GM10847 (cell line): ENCODE results near the gene EDNRA.

Experiments
- POLR2A ChIP-seq: IDR thresholded peaks from 2 replicates; pipeline ENCODE4 v1.6.1; 2011; ENCODE audit not compliant: insufficient read length; ENCODE audit errors: extremely low read depth

The EDNRA gene

DNA sequence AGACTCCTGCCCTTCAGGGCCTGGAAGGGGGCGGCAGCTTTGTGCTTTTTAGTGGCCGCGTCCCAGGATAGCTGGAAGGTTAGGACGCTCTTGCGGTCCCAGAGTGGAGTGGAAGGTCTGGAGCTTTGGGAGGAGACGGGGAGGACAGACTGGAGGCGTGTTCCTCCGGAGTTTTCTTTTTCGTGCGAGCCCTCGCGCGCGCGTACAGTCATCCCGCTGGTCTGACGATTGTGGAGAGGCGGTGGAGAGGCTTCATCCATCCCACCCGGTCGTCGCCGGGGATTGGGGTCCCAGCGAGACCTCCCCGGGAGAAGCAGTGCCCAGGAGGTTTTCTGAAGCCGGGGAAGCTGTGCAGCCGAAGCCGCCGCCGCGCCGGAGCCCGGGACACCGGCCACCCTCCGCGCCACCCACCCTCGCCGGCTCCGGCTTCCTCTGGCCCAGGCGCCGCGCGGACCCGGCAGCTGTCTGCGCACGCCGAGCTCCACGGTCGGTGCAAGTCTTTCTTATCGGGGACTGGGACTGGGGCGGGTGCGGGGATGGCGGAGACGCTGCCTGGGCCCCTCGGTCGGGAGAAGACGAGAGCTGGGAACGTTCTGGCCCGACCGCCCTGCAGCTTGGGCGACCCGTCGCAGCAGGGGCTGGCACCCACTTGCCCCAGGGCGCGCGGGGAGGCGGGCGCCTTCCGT lies at the start of gene EDNRA:
Gene EDNRA (plus strand): TSS at position 207 of the 686 bp plus-strand sequence. CDS start 4,585 bp downstream, outside the sequence.
- TF ChIP-seq POLR2A, result no peak

DNA sequence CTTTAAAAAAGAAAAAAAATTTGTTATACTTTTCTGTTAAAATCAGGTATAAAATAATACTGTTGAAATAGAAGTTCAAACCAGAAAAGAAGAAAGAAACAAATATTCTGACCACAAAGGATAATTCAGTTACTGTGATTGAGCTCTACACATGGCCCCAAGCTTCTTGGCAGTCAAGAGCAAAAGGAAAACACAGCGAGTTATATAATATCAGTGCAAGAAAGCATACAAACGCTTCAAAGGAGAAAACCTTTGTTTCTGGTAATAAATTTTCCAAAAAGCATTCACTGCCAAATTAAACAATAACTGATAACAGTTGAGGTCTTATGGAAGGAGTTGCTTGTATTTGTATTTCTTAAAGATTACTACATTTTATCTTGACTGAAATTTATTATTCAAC lies 40.5 kb upstream of the EDNRA start:
- TF ChIP-seq POLR2A, result no peak

DNA sequence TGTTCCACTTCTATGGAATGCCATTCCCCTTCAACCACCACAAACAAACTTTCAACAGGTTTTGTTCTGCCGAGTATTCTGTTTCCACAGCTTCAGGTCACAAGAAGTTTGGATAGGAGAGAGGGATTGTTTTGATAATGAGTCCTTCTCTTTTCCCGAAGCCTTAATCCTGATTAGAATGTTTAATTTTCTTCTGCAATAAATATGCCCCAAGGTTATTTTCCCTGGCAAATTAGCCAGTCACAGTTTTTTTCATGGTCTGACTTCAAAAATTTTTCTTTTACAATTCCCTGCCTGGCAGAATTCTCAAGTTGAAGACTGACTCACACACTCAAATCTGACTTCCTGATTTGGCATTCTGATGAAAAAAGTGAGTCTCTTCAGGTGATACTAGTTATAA lies 33.1 kb upstream of the EDNRA start:
- TF ChIP-seq POLR2A, result no peak

DNA sequence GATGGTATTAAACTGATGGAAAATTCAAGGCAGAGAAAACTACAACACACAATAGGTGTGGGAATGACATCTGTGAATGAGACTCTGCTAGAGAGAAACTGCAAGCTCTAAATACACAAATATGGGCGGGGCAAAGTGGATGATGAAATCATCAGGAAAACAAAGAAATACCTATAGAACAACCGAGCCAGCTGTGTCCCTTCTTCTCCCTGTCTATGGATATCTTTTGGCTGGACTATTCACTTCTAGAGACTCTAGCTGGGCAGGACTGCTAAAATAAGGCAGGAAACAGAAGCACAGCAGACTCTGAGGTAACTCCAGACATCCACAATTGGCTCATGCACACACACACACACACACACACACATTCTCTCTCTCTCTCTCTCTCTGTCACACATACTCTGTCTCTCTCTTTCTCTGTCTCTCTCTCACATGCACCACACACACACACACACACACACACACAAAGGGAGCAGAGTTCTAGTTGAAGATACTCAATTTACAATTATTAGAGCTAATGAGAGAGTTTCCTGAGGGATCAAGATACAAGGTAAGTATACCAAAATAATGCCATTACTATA lies 27.2 kb upstream of the EDNRA start:
- no peak for TF ChIP-seq POLR2A

DNA sequence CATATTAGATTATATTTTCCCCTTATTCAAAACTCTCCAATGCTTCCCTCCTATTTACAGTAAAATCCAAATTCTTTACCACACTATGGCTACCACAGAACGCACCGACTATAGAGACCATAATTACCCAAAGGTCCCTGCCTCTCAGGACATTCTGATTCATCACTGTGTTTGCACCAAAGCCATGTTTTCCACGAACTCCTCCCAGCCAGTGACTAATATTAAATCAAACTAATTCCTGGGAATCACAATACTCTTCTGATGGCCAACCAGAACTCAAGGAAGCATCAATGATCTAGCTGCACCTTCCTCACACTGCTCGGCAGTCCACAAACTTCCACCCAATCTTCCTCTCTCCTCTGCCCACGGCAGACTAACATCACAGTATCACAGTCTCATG lies 24.2 kb upstream of the EDNRA start:
- TF ChIP-seq POLR2A, result no peak

DNA sequence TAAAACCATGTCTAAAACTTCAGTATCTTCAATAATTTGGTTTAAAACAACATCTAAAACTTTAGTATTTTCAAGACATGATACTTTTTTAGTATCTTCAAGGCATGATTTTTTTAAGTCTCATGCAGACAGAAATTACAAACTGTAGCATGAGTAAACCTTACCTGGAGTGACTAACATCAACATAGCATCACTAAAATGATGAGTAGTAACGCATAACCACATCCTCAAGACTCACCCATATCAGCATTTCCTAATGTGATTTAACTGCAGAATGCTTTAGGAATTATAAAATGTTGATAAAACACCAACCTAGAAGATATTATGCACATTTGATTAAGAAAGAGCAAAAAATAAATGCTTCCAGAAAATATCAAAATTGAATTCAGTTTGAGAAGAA lies 19.7 kb upstream of the EDNRA start:
- no peak for TF ChIP-seq POLR2A

DNA sequence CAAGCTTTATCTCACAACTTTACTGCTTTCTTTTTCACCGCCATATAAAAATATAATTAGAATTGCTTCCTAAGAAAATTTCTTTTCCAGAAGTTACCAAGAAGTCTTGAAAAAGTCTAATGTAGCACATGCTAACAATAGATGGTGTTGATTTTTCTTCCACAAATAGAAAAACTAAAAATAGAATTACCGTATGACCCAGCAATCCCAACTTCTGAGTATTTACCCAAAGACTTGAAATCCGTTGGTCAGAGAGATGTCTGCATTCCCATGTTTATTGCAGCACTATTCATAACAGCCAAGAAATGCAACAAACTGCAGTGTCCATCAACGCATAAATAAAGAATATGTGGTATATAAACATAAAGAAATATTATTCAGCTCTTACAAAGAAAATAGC lies 17.8 kb upstream of the EDNRA start:
- TF ChIP-seq POLR2A, result no peak

DNA sequence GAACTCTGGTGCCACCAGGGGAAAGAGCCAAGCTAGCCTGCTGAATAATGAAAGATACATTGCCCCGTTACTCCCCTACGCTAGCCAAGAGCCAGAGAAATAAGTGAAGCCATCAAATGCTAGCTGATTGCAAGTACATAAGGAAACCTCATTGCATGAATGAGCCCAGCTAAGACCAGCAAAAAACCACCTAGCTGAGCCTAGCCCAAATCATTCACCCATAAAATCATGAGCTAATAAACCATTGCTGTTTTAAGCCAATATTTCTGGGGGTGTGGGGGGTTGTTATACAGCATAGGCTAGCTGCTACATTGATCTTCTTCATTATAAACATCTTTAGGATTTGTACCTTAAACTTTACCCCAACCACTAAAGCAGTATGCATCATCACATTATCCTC lies 15.4 kb upstream of the EDNRA start:
- TF ChIP-seq POLR2A, result no peak

DNA sequence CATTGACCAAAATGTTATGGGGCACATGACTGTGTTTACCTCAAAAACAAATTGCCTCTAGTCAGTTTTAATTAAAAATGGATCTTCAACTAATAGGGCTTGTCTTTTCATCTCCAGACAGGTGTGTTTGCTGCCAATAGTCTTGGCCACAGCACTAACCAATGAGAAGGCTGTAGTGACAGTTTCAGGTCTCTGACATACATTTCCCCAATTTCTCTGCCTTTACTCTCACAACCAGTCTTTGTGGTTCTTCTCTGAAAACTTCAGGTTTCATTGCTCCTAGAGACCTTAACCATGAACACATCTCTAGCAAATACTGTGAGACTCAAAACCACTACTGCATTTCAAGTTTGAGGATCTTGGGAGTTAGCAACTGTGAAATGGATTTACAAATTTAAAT lies 3.5 kb upstream of the EDNRA start:
- TF ChIP-seq POLR2A, result no peak

DNA sequence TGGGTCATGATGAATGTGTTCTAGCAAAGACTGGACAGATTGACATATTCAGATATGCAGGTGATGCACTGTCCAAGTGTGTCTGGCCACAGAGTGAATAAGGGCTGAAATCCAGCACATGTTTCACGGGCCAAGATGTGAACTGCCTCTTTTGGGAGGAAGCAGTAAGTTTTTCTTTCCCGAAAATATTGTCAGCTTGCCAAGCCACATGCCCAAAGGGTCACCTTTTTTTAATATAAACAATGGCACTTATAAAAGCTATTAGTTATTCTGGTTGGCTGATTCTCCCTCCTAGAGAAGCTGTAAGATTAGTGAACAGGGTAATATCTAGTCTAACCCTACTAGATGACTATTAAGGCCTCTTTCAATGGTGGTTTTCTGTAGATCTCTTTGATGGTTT lies 1.5 kb upstream of the EDNRA start:
- no peak for TF ChIP-seq POLR2A

DNA sequence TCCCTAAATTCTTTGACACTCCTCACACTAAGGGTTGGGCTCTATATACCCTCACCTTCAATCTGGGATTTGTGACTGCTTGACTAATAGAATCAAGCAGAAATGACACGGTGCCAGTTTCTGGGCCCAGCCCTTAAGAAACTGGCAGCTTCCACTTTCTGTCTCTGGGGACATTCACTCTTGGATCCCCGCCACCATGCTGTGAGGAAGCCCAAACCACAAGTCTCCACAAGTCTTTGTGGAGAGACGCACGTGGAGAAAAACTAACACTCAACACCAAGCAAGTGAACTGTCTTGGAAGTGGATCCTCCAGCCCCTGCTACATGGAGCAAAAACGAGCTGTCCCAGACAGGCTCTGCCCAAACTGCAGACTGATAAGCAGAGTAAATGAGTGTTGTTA lies 1.1 kb upstream of the EDNRA start:
- TF ChIP-seq POLR2A, result no peak

DNA sequence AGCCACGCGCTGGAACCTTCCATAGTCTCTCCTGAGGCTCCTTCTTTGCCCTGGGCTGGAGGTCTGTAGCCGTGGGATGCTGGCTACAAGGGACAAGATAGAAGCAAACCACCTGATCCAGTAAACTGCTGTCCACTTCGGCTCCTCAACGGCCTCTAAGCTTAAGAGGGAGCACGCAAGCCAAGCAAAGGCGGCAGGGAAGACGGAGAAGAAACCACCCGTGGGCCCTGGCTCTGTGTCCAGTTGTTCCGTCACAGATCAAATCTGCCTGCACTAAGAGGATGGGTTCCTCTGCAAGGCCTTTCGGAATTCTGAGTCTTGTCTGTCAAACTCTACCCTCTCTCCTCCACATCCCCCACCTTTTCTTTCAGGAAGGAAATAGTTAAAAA lies 401 bp upstream of the EDNRA start:
- no peak for TF ChIP-seq POLR2A

DNA sequence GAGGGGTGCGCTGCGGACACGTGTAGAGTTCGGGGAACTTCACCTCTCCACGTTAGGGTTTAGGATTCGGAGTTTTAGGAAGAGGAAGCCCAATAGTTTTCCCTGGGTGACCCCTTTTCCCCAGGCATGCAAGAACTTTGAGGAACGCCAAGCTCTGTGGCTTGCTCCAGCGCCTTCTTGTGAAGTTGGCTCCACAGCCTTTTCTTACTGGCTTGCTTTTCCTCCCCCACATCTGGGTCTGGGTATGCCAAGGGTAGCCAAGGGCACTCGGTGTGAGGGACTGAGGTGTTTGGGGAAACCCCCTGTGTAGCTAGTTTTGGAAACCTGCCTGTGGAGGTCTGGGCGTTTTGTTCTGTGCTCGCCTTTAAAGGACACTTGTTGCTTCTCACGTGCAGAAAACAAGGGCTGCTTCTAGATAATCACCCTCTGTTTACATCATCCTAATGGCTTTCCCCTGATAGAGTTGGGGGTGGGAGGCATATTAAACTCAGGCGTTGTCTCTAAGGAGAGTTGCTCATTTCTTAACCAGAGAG lies 746 bp downstream of the EDNRA start:
- no peak for TF ChIP-seq POLR2A

DNA sequence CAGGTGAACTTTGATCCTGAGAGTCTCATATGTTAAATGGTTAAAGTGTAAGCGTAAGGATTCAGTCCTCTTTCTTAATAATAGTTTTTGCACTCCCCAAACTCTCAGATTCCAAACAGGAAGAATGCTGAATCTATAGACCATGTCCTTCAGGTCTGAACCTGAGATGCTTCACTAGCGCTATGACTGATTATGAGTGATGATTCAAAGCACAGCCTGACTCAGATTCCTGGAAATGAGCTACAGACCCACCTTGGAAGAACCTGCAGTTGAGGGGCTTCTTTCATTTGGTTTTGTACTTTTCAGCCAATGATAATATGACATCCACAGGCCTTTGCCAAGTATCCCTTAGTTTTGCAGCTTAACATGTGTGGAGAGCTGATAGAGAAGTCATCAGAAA lies 1.4 kb downstream of the EDNRA start:
- no peak for TF ChIP-seq POLR2A

DNA sequence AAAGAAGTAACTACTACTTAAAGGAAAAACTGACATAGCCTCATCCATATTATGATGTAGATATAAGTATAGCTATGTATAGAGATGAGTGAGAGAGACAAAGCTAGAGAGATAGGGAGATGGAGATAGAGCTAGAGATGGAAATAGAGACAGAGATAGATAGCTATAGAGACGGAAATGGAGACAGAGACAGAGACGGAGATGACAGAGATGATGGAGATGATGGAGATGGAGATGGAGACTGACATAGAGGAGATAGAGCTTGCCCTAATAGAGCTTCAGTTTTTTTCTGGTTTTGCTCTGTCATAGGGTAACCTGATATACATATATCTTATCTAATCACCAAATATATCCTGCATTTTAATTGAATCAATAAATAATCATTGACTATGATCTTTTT lies 4.3 kb downstream of the EDNRA start:
- TF ChIP-seq POLR2A, result no peak

DNA sequence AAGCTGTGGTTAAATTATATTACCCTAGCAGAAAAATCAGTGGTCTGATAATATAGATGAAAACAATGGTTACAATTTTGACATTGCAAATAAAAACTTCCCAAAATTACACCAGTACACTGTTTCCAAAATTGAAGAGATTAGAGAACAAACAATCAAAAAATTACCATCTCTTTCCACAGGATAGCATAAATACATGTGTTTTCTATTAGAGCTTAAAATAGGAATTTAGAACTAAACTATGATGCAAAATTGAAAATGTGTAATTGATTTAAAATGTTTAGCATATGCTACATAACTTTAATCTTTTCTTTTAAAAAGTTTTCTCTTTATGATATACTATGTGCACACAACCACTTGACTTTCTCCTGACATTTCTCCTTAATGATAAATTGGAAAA lies 6.7 kb downstream of the EDNRA start:
- no peak for TF ChIP-seq POLR2A

DNA sequence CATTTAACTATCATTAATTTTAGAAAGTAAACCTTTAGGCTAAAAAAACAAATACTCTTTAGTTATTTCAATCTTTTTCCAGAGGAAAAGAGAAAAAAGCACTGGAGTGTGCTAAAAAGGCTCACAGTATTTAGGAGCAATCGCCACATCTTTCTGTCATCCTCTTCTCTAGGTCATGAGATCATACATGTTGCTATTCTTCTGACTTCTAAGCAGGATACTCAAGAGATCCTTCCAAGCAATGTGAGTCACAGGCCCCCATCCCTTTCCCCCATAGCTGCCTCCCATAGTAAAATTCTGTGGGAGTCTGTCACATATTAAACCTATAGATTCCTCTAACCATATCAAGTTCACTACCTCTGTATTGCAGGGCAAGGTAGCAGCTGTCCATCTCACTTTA lies 7.7 kb downstream of the EDNRA start:
- no peak for TF ChIP-seq POLR2A
